ENCODE results near the gene NIT1. TPM values are rescaled to one million over a fixed set of nuclear protein-coding genes. Genes with fewer than 3 reads are reported as not detected.

The NIT1 gene
- total RNA-seq, 1 experiment from 2014 or later = 65.9 TPM

GRCh38 chr1:161095230-161095629 lies 22.7 kb upstream of the NIT1 start:
- no peak overlapping the region for H3K4me2 ChIP-seq (ENCODE audit: low read length)
- H3K9me3 ChIP-seq (ENCODE audit: control insufficient read depth in 1 of 2, insufficient read depth in 1 of 2, low read depth in 1 of 2, low read length in 2 of 2) = no peaks in the 10 kb centered on the region
- ATAC-seq = no peak
- H3K9me2 ChIP-seq (ENCODE audit: insufficient read depth) = no peaks in the 10 kb centered on the region
- no peak for DNase-seq (ENCODE audit: low read depth, low spot score)
- H3K27me3 ChIP-seq (ENCODE audit: insufficient read depth, low read length) = no peaks in the 10 kb centered on the region
- peaks cover 10 to 48% of the 10 kb centered on the region in 2 experiments for H3K4me1 ChIP-seq (ENCODE audit: control insufficient read depth in 1 of 2, insufficient read depth in 2 of 2, low read length in 2 of 2)
- H2AFZ ChIP-seq (ENCODE audit: low read depth, low read length, poor library complexity, severe bottlenecking) = no peak overlapping the region
- ChIA-PET CTCF (interaction anchor here (1.0 kb wide), 1 partner anchor 24 kb away, joined by 3 read pairs; no protein-coding TSS in a partner anchor), RAD21 (ENCODE audit: low non-redundant PET in 1 of 2, low total read pairs in 2 of 2, uncharacterized antibody in 2 of 2, unreplicated experiment in 2 of 2) (no interaction called here), POLR2A (interaction anchor here (1.1 kb wide), 1 partner anchor 49 kb away, joined by 3 read pairs; the partner anchor contains the start of gene USF1)
- BruUV-seq (replicated peaks) = no TSS peak
- peaks cover 2 to 8% of the 10 kb centered on the region in 2 experiments; a peak in 2 of 4 replicates for H3K36me3 ChIP-seq (ENCODE audit: control insufficient read depth in 1 of 2, insufficient read depth in 2 of 2, low read length in 2 of 2)
- H4K20me1 ChIP-seq (ENCODE audit: insufficient read depth) = no peaks in the 10 kb centered on the region
- intact Hi-C loops (cut with micrococcal nuclease) = loop anchor here (5.0 kb wide), 1 partner anchor 73 kb away; the partner anchor contains the start of gene F11R
- H3K27ac ChIP-seq (ENCODE audit: low read depth, low read length) = no peak overlapping the region
- no peaks in the 10 kb centered on the region for H3K79me2 ChIP-seq (ENCODE audit: insufficient read depth, low read length)
- TF ChIP-seq RAD21 (IDR thresholded peaks at IDR 0.05; ENCODE audit: low read depth) (no peak), CBX3 (IDR thresholded peaks at IDR 0.05; ENCODE audit: low read depth) (no peak), EZH2phosphoT487 (IDR thresholded peaks at IDR 0.05; ENCODE audit: borderline replicate concordance) (no peak), TCF7L2 (IDR thresholded peaks at IDR 0.05; ENCODE audit: borderline replicate concordance, extremely low read depth, insufficient read depth, insufficient read length) (no peak), CEBPB (IDR thresholded peaks at IDR 0.05; ENCODE audit: low read depth) (no peak), POLR2A (IDR thresholded peaks at IDR 0.05; ENCODE audit: borderline replicate concordance, extremely low read depth, insufficient read depth, insufficient read length) (no peak), JUND (IDR thresholded peaks at IDR 0.05) (no peak), ZFX (IDR thresholded peaks at IDR 0.05) (no peak), SP1 (IDR thresholded peaks at IDR 0.05; ENCODE audit: low read depth) (no peak), FOSL1 (IDR thresholded peaks at IDR 0.05; ENCODE audit: low read depth) (no peak), EGR1 (IDR thresholded peaks at IDR 0.05; ENCODE audit: low read depth) (no peak), EZH2 (IDR thresholded peaks at IDR 0.05) (no peak), ZNF274 (IDR thresholded peaks at IDR 0.05; ENCODE audit: low read depth, low read length) (no peak)
- TF ChIP-seq, protein P1, sequence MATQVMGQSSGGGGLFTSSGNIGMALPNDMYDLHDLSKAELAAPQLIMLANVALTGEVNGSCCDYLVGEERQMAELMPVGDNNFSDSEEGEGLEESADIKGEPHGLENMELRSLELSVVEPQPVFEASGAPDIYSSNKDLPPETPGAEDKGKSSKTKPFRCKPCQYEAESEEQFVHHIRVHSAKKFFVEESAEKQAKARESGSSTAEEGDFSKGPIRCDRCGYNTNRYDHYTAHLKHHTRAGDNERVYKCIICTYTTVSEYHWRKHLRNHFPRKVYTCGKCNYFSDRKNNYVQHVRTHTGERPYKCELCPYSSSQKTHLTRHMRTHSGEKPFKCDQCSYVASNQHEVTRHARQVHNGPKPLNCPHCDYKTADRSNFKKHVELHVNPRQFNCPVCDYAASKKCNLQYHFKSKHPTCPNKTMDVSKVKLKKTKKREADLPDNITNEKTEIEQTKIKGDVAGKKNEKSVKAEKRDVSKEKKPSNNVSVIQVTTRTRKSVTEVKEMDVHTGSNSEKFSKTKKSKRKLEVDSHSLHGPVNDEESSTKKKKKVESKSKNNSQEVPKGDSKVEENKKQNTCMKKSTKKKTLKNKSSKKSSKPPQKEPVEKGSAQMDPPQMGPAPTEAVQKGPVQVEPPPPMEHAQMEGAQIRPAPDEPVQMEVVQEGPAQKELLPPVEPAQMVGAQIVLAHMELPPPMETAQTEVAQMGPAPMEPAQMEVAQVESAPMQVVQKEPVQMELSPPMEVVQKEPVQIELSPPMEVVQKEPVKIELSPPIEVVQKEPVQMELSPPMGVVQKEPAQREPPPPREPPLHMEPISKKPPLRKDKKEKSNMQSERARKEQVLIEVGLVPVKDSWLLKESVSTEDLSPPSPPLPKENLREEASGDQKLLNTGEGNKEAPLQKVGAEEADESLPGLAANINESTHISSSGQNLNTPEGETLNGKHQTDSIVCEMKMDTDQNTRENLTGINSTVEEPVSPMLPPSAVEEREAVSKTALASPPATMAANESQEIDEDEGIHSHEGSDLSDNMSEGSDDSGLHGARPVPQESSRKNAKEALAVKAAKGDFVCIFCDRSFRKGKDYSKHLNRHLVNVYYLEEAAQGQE (IDR thresholded peaks at IDR 0.05; ENCODE audit: low read depth) = no peak
- TF ChIP-seq, protein P2, sequence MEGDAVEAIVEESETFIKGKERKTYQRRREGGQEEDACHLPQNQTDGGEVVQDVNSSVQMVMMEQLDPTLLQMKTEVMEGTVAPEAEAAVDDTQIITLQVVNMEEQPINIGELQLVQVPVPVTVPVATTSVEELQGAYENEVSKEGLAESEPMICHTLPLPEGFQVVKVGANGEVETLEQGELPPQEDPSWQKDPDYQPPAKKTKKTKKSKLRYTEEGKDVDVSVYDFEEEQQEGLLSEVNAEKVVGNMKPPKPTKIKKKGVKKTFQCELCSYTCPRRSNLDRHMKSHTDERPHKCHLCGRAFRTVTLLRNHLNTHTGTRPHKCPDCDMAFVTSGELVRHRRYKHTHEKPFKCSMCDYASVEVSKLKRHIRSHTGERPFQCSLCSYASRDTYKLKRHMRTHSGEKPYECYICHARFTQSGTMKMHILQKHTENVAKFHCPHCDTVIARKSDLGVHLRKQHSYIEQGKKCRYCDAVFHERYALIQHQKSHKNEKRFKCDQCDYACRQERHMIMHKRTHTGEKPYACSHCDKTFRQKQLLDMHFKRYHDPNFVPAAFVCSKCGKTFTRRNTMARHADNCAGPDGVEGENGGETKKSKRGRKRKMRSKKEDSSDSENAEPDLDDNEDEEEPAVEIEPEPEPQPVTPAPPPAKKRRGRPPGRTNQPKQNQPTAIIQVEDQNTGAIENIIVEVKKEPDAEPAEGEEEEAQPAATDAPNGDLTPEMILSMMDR (IDR thresholded peaks at IDR 0.05 in 2 of 3, conservative IDR thresholded peaks at IDR 0.05 in 1 of 3; ENCODE audit: borderline replicate concordance in 1 of 3, insufficient read depth in 1 of 3, low read depth in 2 of 3, low read length in 2 of 3) = no peak
- TF ChIP-seq, protein P3, sequence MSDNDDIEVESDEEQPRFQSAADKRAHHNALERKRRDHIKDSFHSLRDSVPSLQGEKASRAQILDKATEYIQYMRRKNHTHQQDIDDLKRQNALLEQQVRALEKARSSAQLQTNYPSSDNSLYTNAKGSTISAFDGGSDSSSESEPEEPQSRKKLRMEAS (IDR thresholded peaks at IDR 0.05) = no peak
- H3K4me3 ChIP-seq (replicated peaks in 1 of 2; ENCODE audit: low read depth in 1 of 2, low read length in 2 of 2) = no peak overlapping the region
- no peak overlapping the region for H3K9ac ChIP-seq (ENCODE audit: low read length)

Measured in HCT116 (cell line).